Measurements from ENCODE around the gene CELF2.

DNA sequence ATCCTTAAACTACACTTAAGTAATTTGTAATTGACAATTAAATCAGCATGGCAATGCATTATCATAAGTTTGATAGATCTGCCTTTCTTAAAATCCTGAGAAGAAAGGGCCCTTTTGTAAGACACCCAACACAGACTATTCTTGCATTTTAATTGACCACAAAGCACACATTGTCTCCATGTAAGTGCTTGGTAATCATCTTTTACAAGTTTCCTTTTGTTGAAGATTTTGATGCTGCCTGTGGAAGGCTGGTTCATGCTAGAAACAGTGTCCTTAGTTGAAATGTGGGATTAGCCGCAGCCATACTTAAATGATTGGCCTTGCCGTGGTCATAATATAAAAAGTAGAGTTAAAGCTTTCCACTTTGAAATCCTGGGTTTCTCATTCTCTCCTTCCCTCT is 32.3 kb upstream of the CELF2 start:
- TF ChIP-seq POLR2A (IDR thresholded peaks at IDR 0.05) (no peak), CTCF (IDR thresholded peaks at IDR 0.05) (no peak)
